KBM-7 (cell line): ENCODE results near the gene RASGRP3.
"Not testable (repeated sequence)": the region's sequence is repeated elsewhere in the genome, so short reads cannot be mapped to it uniquely, and the experiment has no call there.

Source experiments
- DNase-seq: peaks from one replicate; pipeline ENCODE4 v3.0.0-alpha.2; 2015
- in situ Hi-C: fragments of 300-500 bp; cut with MboI; formaldehyde crosslinking; loops from 2 replicates; pipeline ENCODE4 v1.14.3; 2020; ENCODE audit warnings: low sequenced_read_pairs, low pct_unique_long_range_greater_than_20kb, mixed read lengths

RASGRP3 gene

DNA sequence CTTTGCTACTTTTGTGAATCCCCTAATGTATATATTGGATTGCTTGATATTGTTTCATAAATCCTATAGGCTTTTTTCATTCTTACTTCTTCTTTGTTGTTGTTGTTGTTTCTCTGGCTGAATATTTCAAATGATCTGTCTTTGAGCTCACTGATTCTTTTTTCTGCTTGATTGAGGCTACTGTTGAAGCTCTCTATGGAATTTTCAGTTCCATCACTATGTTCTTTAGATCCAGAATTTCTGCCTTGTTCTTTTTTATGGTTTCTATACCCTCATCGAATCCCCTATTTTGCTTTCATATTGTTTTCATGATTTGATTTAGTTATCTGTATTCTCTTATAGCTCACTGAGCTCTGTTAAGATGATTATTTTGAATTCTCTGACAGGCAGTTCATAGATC is 24.6 kb upstream of the RASGRP3 start:
- in situ Hi-C loops = no loop called here
- DNase-seq = no peak

GRCh38 chr2:33452545-33452944 is 23.9 kb upstream of the RASGRP3 start:
- no peak for DNase-seq
- in situ Hi-C loops = no loop called here

GRCh38 chr2:33453905-33454479 is 22.5 kb upstream of the RASGRP3 start:
- no peak for DNase-seq
- in situ Hi-C loops = no loop called here

DNA sequence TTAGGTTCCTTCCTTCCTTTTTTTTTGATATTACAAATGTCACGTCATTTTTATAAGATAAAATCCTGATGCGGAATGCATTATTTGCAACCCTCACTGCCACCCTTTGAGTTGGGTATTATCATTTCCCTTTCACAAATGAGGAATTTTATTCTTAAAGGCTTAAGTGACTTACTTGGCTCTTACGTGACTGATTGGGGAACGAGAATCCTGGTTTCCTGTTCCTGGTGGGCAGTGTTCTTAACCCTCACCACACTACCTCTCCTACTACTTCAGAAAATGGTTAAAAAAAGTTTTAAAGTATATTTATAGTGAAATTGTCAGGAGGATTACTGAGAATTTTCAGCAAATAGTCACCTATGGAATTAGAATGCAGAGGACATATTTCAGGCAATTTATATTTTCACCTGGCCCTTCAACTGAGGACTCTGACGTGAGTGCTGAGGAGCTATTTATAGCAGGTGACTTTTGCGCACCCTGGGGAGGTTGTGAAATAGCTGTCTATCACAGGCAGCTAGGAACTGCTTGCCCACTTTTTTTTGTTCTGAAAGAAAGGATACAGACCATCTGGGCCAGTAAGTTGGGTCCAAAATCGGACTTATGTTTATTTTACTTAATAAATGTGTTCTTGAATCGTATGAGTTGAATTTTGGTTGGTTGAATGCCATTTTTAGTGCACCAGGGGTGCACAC is 18.7 kb upstream of the RASGRP3 start:
- DNase-seq = peak; percentile 70
- in situ Hi-C loops = no loop called here

- in situ Hi-C loops = no loop called here
Measured at GRCh38 chr2:33458248-33458819, 18.1 kb upstream of the RASGRP3 start.

GRCh38 chr2:33459745-33460144 is 16.7 kb upstream of the RASGRP3 start:
- in situ Hi-C loops = no loop called here
- DNase-seq = no peak

More at GRCh38 chr2:33458248-33458819, 18.1 kb upstream of the RASGRP3 start:
- DNase-seq = no peak

- in situ Hi-C loops, DNase-seq: not testable (repeated sequence)
Measured at GRCh38 chr2:33462512-33462911, 13.9 kb upstream of the RASGRP3 start.

- in situ Hi-C loops = no loop called here
- DNase-seq = no peak
Measured at GRCh38 chr2:33467413-33467812, 9.0 kb upstream of the RASGRP3 start.

- in situ Hi-C loops = no loop called here
- DNase-seq = no peak
Measured at GRCh38 chr2:33469238-33469637, 7.2 kb upstream of the RASGRP3 start.

GRCh38 chr2:33475224-33476130 is 972 bp upstream of the RASGRP3 start:
- peak; percentile 84 for DNase-seq
- in situ Hi-C loops = no loop called here

- DNase-seq = no peak
- in situ Hi-C loops = no loop called here
Measured at GRCh38 chr2:33476793-33477190, 343 bp downstream of the RASGRP3 start.

GRCh38 chr2:33477473-33478468 is 1.3 kb downstream of the RASGRP3 start:
- peak; percentile 72 for DNase-seq
- in situ Hi-C loops = no loop called here

DNA sequence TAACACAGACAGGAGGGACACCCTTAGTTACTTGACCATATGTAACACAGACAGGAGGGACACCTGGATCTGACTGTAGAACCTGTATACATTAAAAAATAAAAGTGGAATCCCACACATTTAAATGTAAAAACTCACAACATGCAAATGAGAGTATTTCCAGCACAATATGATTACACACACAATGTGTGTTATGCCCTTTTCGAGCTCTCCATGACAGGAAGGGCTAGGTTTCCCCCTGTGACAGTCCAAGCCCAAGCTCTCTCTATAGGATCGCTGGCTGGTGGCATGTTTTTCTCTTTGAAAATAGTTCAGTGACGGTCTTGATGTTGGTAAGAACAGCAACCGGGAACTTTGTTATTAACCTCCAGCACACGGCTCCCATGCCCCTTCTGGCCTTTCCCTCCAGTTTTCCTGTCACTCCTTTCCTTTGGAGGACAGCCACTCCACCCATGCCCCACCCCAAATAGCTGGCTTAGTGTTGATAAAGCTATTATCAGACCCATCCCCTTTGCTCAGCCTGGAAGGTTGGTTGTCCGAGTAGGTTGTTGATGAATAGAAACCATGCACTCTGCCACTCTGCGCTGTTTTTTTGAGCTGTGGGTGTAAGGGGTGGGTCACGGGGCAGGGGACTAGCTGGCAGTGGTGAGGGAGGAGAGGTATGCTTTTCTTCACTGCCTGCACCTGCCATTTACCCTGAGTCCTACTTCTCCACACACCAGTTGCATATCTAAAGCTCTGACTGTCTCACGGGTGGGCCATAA is 2.7 kb downstream of the RASGRP3 start:
- in situ Hi-C loops = no loop called here
- DNase-seq = no peak

- DNase-seq = no peak
- in situ Hi-C loops = no loop called here
Measured at GRCh38 chr2:33482518-33482917, 6.1 kb downstream of the RASGRP3 start.

DNA sequence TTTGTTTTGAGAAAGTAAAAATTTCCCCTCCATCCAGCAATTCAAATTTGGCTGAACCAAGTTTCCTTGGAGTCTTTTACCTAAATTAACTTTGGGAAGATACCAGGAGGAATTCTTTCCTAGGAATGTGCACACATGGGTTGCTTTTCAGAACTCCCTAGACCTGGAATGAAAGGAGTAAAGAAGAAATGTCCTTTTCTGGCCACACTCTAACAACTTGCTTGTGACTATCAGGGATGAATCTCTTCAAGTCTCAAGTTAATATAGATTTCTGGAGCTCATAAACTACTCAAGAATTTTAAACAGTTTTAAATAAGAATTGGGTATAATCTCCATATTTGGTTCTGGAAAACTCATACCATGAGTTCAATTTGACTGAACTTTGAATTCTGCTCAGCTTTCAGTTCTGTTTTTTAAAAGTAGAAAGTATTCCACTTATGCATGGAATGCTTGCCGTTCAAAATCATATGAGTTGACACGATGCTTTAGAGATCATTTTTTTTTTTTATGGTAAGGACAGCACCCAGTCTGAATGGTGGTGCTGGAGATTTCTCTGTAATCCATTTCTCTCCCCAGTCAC is 7.7 kb downstream of the RASGRP3 start:
- in situ Hi-C loops = no loop called here
- no peak for DNase-seq

DNA sequence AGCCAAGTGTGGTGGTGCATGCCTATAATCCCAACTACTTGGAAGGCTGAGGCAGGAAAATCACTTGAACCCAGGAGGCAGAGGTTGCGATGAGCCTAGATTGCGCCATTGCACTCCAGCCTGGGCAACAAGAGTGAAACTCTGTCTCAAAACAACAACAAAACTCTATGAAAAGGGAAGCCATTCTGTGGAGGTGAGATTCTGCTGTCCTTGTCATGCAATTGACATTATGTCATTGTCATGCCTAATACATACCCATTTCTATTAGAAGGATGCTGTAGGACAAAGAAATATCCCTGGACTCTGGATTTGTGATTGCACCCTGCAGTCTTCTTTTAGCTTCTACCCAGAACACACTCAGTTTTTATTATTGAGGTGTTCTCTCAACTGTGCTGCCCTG is 8.6 kb downstream of the RASGRP3 start:
- in situ Hi-C loops = no loop called here
- no peak for DNase-seq

DNA sequence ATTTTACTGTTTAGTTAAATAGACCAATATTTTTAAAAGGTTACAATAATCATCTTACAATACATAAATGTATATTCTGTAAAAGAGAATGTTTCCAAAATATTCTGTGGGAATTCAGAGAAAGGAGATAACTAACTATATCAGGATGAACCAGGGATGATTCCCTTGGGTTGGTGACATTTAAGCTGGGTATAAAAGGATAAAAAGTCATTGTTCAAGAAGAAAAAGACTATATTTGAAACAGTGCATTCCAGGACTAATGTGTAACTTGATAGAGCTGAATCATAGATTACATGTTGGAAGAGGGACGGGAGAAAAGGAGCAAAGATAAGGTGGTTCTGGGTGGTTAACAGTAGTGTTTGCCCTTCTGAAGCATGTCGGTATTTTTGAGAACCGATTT is 10.1 kb downstream of the RASGRP3 start:
- in situ Hi-C loops = no loop called here
- DNase-seq = no peak
